ENCODE measurements around the gene HPCAL1. TPM values are rescaled to one million over a fixed set of nuclear protein-coding genes. Genes with fewer than 3 reads are reported as not detected.

Gene HPCAL1
- total RNA-seq, 1 donor from 2014 or later, result 34.6 TPM

- no peak for TF ChIP-seq CTCF (IDR thresholded peaks at IDR 0.05; ENCODE audit: unreplicated experiment)
- no peak for DNase-seq (ENCODE audit: low spot score)
- Mint-ChIP-seq H3K36me3 (ENCODE audit: low read depth, unreplicated experiment) (no peaks in the 10 kb centered on the region), H3K27ac (ENCODE audit: unreplicated experiment) (no peak overlapping the region), H3K4me3 (ENCODE audit: unreplicated experiment) (no peak overlapping the region), H3K9me3 (ENCODE audit: unreplicated experiment) (no peaks in the 10 kb centered on the region), H3K27me3 (ENCODE audit: unreplicated experiment) (peaks cover 9% of the 10 kb centered on the region), H3K4me1 (ENCODE audit: unreplicated experiment) (no peaks in the 10 kb centered on the region)
Measured at GRCh38 chr2:10277293-10278028, 25.2 kb upstream of the HPCAL1 start.

- no peak for TF ChIP-seq CTCF (IDR thresholded peaks at IDR 0.05; ENCODE audit: unreplicated experiment)
- Mint-ChIP-seq H3K4me1 (ENCODE audit: unreplicated experiment) (no peaks in the 10 kb centered on the region), H3K27ac (ENCODE audit: unreplicated experiment) (no peak overlapping the region), H3K36me3 (ENCODE audit: low read depth, unreplicated experiment) (no peaks in the 10 kb centered on the region), H3K9me3 (ENCODE audit: unreplicated experiment) (no peaks in the 10 kb centered on the region), H3K27me3 (ENCODE audit: unreplicated experiment) (peaks cover 9% of the 10 kb centered on the region), H3K4me3 (ENCODE audit: unreplicated experiment) (no peak overlapping the region)
- DNase-seq (ENCODE audit: low spot score), result no peak
Measured at GRCh38 chr2:10278029-10278762, 24.5 kb upstream of the HPCAL1 start.

- peaks cover 9% of the 10 kb centered on the region for H3K27me3 Mint-ChIP-seq (ENCODE audit: unreplicated experiment)
Measured at GRCh38 chr2:10278763-10279471, 23.8 kb upstream of the HPCAL1 start.

GRCh38 chr2:10279472-10279870 lies 23.2 kb upstream of the HPCAL1 start:
- DNase-seq (ENCODE audit: low spot score), result no peak
- peaks cover 11% of the 10 kb centered on the region for H3K27me3 Mint-ChIP-seq (ENCODE audit: unreplicated experiment)
- no peak for TF ChIP-seq CTCF (IDR thresholded peaks at IDR 0.05; ENCODE audit: unreplicated experiment)
- H3K4me1 Mint-ChIP-seq (ENCODE audit: unreplicated experiment), result no peaks in the 10 kb centered on the region
- H3K27ac Mint-ChIP-seq (ENCODE audit: unreplicated experiment), result no peak overlapping the region
- H3K4me3 Mint-ChIP-seq (ENCODE audit: unreplicated experiment), result no peak overlapping the region
- no peaks in the 10 kb centered on the region for H3K36me3 Mint-ChIP-seq (ENCODE audit: low read depth, unreplicated experiment)
- no peaks in the 10 kb centered on the region for H3K9me3 Mint-ChIP-seq (ENCODE audit: unreplicated experiment)

More at GRCh38 chr2:10278763-10279471, 23.8 kb upstream of the HPCAL1 start:
- H3K4me1 Mint-ChIP-seq (ENCODE audit: unreplicated experiment), result no peaks in the 10 kb centered on the region
- no peak overlapping the region for H3K27ac Mint-ChIP-seq (ENCODE audit: unreplicated experiment)
- no peak for DNase-seq (ENCODE audit: low spot score)
- no peak for TF ChIP-seq CTCF (IDR thresholded peaks at IDR 0.05; ENCODE audit: unreplicated experiment)
- H3K4me3 Mint-ChIP-seq (ENCODE audit: unreplicated experiment), result no peak overlapping the region
- H3K9me3 Mint-ChIP-seq (ENCODE audit: unreplicated experiment), result no peaks in the 10 kb centered on the region
- no peaks in the 10 kb centered on the region for H3K36me3 Mint-ChIP-seq (ENCODE audit: low read depth, unreplicated experiment)

Data from endothelial cell (in vitro differentiated cells).